ENCODE results near the gene CXCR5. TPM values are rescaled to one million over a fixed set of nuclear protein-coding genes. Genes with fewer than 3 reads are reported as not detected.
"Not testable (repeated sequence)": the region's sequence is repeated elsewhere in the genome, so short reads cannot be mapped to it uniquely, and the experiment has no call there.

Gene CXCR5
- total RNA-seq, 4 donors from 2014 or later, result not detected

- Histone ChIP-seq H3K9me3 (no peaks in the 10 kb centered on the region), H3K36me3 (no peaks in the 10 kb centered on the region), H3K27me3 (no peaks in the 10 kb centered on the region), H3K27ac (no peak overlapping the region), H3K4me3 (replicated peaks in 1 of 3) (no peak overlapping the region), H3K4me1 (no peaks in the 10 kb centered on the region)
- intact Hi-C loops (cut with DNase I), result no loop called here
- WGBS, 2 donors, result 82 to 85% methylated on average over 8 of the region's 8 CpGs
- TF ChIP-seq CTCF (IDR thresholded peaks at IDR 0.05) (no peak), POLR2A (IDR thresholded peaks at IDR 0.05) (no peak)
- DNase-seq, result no peak
Measured at GRCh38 chr11:118841469-118842242, 42.0 kb upstream of the CXCR5 start.

GRCh38 chr11:118842369-118842768 is 41.3 kb upstream of the CXCR5 start:
- Histone ChIP-seq H3K27me3 (no peaks in the 10 kb centered on the region), H3K9me3 (no peaks in the 10 kb centered on the region), H3K36me3 (no peaks in the 10 kb centered on the region), H3K4me1 (no peaks in the 10 kb centered on the region), H3K27ac (no peak overlapping the region), H3K4me3 (replicated peaks in 1 of 3) (no peak overlapping the region)
- no peak for DNase-seq
- TF ChIP-seq POLR2A (IDR thresholded peaks at IDR 0.05) (no peak), CTCF (IDR thresholded peaks at IDR 0.05) (no peak)
- intact Hi-C loops (cut with DNase I), result no loop called here
- WGBS, 2 donors, result 20 to 32% methylated on average over 2 of the region's 2 CpGs

- 90 to 92% methylated on average over 7 of the region's 7 CpGs for WGBS, 2 donors
- H3K4me1 ChIP-seq; H3K9me3 ChIP-seq; DNase-seq; intact Hi-C loops (cut with DNase I); H3K27ac ChIP-seq; H3K4me3 ChIP-seq (replicated peaks in 1 of 3); H3K36me3 ChIP-seq; H3K27me3 ChIP-seq: not testable (repeated sequence)
Measured at GRCh38 chr11:118842843-118843242, 40.8 kb upstream of the CXCR5 start.

GRCh38 chr11:118843565-118843964 is 40.1 kb upstream of the CXCR5 start:
- no peak overlapping the region for H3K27ac ChIP-seq
- no peaks in the 10 kb centered on the region for H3K27me3 ChIP-seq
- DNase-seq, result no peak
- intact Hi-C loops (cut with DNase I), result no loop called here
- H3K4me1 ChIP-seq, result no peaks in the 10 kb centered on the region
- WGBS, 2 donors, result 88 to 94% methylated on average over 2 of the region's 2 CpGs
- TF ChIP-seq CTCF (IDR thresholded peaks at IDR 0.05), result no peak
- no peak for TF ChIP-seq POLR2A (IDR thresholded peaks at IDR 0.05)
- no peaks in the 10 kb centered on the region for H3K9me3 ChIP-seq
- H3K4me3 ChIP-seq (replicated peaks in 1 of 3), result no peak overlapping the region
- H3K36me3 ChIP-seq, result no peaks in the 10 kb centered on the region

GRCh38 chr11:118845369-118845768 is 38.3 kb upstream of the CXCR5 start:
- intact Hi-C loops (cut with DNase I), result no loop called here
- no peak for TF ChIP-seq POLR2A (IDR thresholded peaks at IDR 0.05)

GRCh38 chr11:118846181-118846935 is 37.3 kb upstream of the CXCR5 start:
- no peaks in the 10 kb centered on the region for H3K4me1 ChIP-seq
- 86 to 92% methylated on average over 3 of the region's 3 CpGs for WGBS, 2 donors
- no peak overlapping the region for H3K27ac ChIP-seq
- H3K4me3 ChIP-seq (replicated peaks in 1 of 3), result no peak overlapping the region
- no peaks in the 10 kb centered on the region for H3K9me3 ChIP-seq
- intact Hi-C loops (cut with DNase I), result no loop called here
- TF ChIP-seq POLR2A (IDR thresholded peaks at IDR 0.05) (no peak), CTCF (IDR thresholded peaks at IDR 0.05) (no peak)
- H3K36me3 ChIP-seq, result no peaks in the 10 kb centered on the region
- H3K27me3 ChIP-seq, result no peaks in the 10 kb centered on the region
- no peak for DNase-seq

More at GRCh38 chr11:118845369-118845768, 38.3 kb upstream of the CXCR5 start:
- no peak overlapping the region for H3K4me3 ChIP-seq (replicated peaks in 1 of 3)
- H3K27ac ChIP-seq, result no peak overlapping the region
- DNase-seq, result no peak
- no peaks in the 10 kb centered on the region for H3K36me3 ChIP-seq
- H3K27me3 ChIP-seq, result no peaks in the 10 kb centered on the region
- H3K9me3 ChIP-seq, result no peaks in the 10 kb centered on the region
- no peaks in the 10 kb centered on the region for H3K4me1 ChIP-seq
